Raji (cell line): ENCODE measurements around the gene UTP4.

ENCODE experiments used
- POLR2A ChIP-seq: IDR thresholded peaks from 2 replicates; pipeline ENCODE4 v1.6.1; 2011; ENCODE audit warnings: low read depth, low read length, control low read depth; ENCODE audit not compliant: insufficient read depth

The UTP4 gene

GRCh38 chr16:69199382-69199781 lies 66.9 kb downstream of the UTP4 start:
- TF ChIP-seq POLR2A, result no peak

GRCh38 chr16:69201291-69201690 lies 68.8 kb downstream of the UTP4 start:
- no peak for TF ChIP-seq POLR2A

- no peak for TF ChIP-seq POLR2A
These were observed 69.3 kb downstream of the UTP4 start for GRCh38 chr16:69201787-69202186.

- TF ChIP-seq POLR2A, result no peak
These were observed 71.7 kb downstream of the UTP4 start for GRCh38 chr16:69204172-69204571.

- TF ChIP-seq POLR2A, result no peak
These were observed 77.3 kb downstream of the UTP4 start for GRCh38 chr16:69209735-69210134.

- no peak for TF ChIP-seq POLR2A
These were observed 85.0 kb downstream of the UTP4 start for GRCh38 chr16:69217433-69217832.
